ENCODE measurements around the gene KCNB1.

KCNB1 gene

DNA sequence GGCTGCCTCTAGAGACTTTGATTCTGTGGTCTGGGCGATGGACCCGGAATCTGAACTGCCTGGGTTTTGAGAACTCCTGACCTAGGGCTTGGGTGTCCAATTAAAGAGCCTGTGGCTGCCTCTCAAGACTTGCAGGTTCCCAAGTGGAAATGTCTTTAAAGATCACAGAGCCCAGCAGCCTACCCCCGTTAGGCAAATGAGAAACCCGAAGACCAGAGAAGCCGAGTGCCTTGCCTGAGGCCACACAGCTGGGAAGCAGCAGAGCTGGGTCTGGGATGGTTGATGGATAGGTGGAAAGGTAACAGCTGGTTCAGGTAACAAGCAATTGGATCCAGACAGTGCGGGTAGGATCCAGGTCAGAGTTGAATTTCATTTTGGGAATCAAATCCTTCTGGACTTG is 25.8 kb downstream of the KCNB1 start:
- Histone ChIP-seq H4K91ac (ENCODE audit: low read length) (no peak overlapping the region), H2AK5ac (ENCODE audit: low read length, severe bottlenecking) (no peak overlapping the region), H3K4me2 (ENCODE audit: low read length, poor library complexity, severe bottlenecking) (no peak overlapping the region), H3K9ac (ENCODE audit: low read length) (no peak overlapping the region), H3K18ac (ENCODE audit: low read depth in 1 of 2, low read length in 2 of 2) (no peak overlapping the region), H3K4me3 (ENCODE audit: insufficient read depth in 1 of 2, low read depth in 1 of 2, low read length in 2 of 2) (no peak overlapping the region), H3K4ac (ENCODE audit: low read depth in 1 of 2, low read length in 2 of 2) (no peak overlapping the region), H3K79me1 (replicated peaks; ENCODE audit: low read length, poor library complexity, severe bottlenecking) (no peaks in the 10 kb centered on the region), H3K9me3 (ENCODE audit: control insufficient read depth, low read length) (no peaks in the 10 kb centered on the region), H2AFZ (ENCODE audit: low read depth, low read length) (no peak overlapping the region), H2BK15ac (ENCODE audit: low read depth, poor library complexity, severe bottlenecking) (no peak overlapping the region), H3K27me3 (ENCODE audit: control insufficient read depth in 1 of 2, insufficient read depth in 1 of 2, low read length in 2 of 2) (peaks cover 54 to 79% of the 10 kb centered on the region in 2 experiments), H3K23ac (ENCODE audit: low read length in 2 of 2) (no peak overlapping the region), H2BK120ac (ENCODE audit: low read depth, low read length) (no peak overlapping the region), H4K8ac (ENCODE audit: low read length) (no peak overlapping the region), H3K4me1 (ENCODE audit: control insufficient read depth, insufficient read depth, low read depth, low read length) (no peaks in the 10 kb centered on the region), H3K36me3 (ENCODE audit: control insufficient read depth in 1 of 2, insufficient read depth in 2 of 2, low read depth in 1 of 2, low read length in 2 of 2) (no peaks in the 10 kb centered on the region), H2BK5ac (ENCODE audit: low read depth, low read length, poor library complexity, severe bottlenecking) (no peak overlapping the region), H2BK12ac (ENCODE audit: low read length in 2 of 2) (no peak overlapping the region), H3K27ac (ENCODE audit: low read length, poor library complexity, severe bottlenecking) (no peak overlapping the region), H3K14ac (ENCODE audit: low read length in 2 of 2) (no peak overlapping the region)
- 79% methylated on average over 6 of the region's 6 CpGs for WGBS
- DNase-seq, result no peak

DNA sequence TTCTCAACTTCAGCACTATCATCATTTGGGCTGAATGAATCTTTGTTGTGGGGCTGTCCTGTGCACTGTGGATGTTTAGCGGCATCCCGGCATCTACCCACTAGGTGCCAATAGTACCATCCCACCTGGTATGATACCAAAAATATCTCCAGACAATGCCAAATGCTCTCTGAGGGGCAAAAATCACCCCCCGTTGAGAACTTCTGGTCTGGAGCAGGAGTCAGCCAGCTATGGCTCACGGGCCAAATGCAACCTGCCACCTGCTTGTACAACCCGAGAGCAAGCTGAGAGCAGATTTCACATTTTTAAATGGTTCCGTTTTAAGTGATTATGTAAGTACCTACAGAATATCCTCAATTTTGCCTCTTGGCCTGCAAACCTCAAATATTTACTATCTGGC is 26.8 kb downstream of the KCNB1 start:
- no peak for DNase-seq
- peaks cover 54 to 74% of the 10 kb centered on the region in 2 experiments for H3K27me3 ChIP-seq (ENCODE audit: control insufficient read depth in 1 of 2, insufficient read depth in 1 of 2, low read length in 2 of 2)
- 89% methylated on average over 6 of the region's 6 CpGs for WGBS

DNA sequence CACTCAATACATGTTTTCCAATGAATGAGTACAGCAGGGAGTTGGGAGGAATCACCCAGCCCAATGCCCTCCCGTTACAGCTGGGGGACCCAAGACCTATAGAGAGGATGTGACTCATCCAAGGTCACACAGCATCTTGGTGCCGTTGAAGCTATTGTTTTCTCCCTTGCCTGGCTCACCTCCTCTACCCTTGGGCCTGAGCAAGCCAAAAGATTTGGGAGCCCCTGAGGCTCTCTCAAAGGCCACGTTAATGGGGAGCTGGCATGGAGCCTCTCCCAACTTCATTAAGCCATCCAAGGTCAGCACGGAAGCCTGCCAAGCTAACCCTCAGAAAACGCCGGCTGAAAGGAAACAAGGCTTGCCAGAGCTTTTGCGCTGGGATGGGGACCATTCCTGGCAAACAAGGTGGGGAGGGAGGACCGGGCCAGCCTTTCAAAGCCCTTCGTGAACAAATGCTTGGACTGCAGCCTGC is 30.4 kb downstream of the KCNB1 start:
- Histone ChIP-seq H3K4ac (ENCODE audit: low read depth in 1 of 2, low read length in 2 of 2) (no peak overlapping the region), H4K91ac (ENCODE audit: low read length) (no peak overlapping the region), H3K4me2 (ENCODE audit: low read length, poor library complexity, severe bottlenecking) (no peak overlapping the region), H2AK5ac (ENCODE audit: low read length, severe bottlenecking) (no peak overlapping the region), H3K9me3 (ENCODE audit: control insufficient read depth, low read length) (no peaks in the 10 kb centered on the region), H4K8ac (ENCODE audit: low read length) (no peak overlapping the region), H2BK12ac (ENCODE audit: low read length in 2 of 2) (no peak overlapping the region), H3K9ac (ENCODE audit: low read length) (no peak overlapping the region), H3K4me1 (ENCODE audit: control insufficient read depth, insufficient read depth, low read depth, low read length) (peaks cover 2% of the 10 kb centered on the region), H3K14ac (ENCODE audit: low read length in 2 of 2) (no peak overlapping the region), H3K36me3 (ENCODE audit: control insufficient read depth in 1 of 2, insufficient read depth in 2 of 2, low read depth in 1 of 2, low read length in 2 of 2) (no peaks in the 10 kb centered on the region), H2BK15ac (ENCODE audit: low read depth, poor library complexity, severe bottlenecking) (no peak overlapping the region), H3K4me3 (ENCODE audit: insufficient read depth in 1 of 2, low read depth in 1 of 2, low read length in 2 of 2) (no peak overlapping the region), H3K79me1 (replicated peaks; ENCODE audit: low read length, poor library complexity, severe bottlenecking) (no peaks in the 10 kb centered on the region), H3K23ac (ENCODE audit: low read length in 2 of 2) (no peak overlapping the region), H3K18ac (ENCODE audit: low read depth in 1 of 2, low read length in 2 of 2) (no peak overlapping the region), H2AFZ (ENCODE audit: low read depth, low read length) (no peak overlapping the region), H3K27me3 (ENCODE audit: control insufficient read depth in 1 of 2, insufficient read depth in 1 of 2, low read length in 2 of 2) (peaks cover 48% of the 10 kb centered on the region in 2 experiments), H3K27ac (ENCODE audit: low read length, poor library complexity, severe bottlenecking) (no peak overlapping the region), H2BK120ac (ENCODE audit: low read depth, low read length) (no peak overlapping the region), H2BK5ac (ENCODE audit: low read depth, low read length, poor library complexity, severe bottlenecking) (no peak overlapping the region)
- no peak for DNase-seq
- WGBS, result 75% methylated on average over 9 of the region's 9 CpGs

More for the DNA sequence above, 26.8 kb downstream of the KCNB1 start:
- H3K27ac ChIP-seq (ENCODE audit: low read length, poor library complexity, severe bottlenecking), result no peak overlapping the region
- H2AFZ ChIP-seq (ENCODE audit: low read depth, low read length), result no peak overlapping the region
- H3K4ac ChIP-seq (ENCODE audit: low read depth in 1 of 2, low read length in 2 of 2), result no peak overlapping the region
- no peak overlapping the region for H2BK5ac ChIP-seq (ENCODE audit: low read depth, low read length, poor library complexity, severe bottlenecking)
- no peaks in the 10 kb centered on the region for H3K36me3 ChIP-seq (ENCODE audit: control insufficient read depth in 1 of 2, insufficient read depth in 2 of 2, low read depth in 1 of 2, low read length in 2 of 2)
- no peaks in the 10 kb centered on the region for H3K9me3 ChIP-seq (ENCODE audit: control insufficient read depth, low read length)
- no peak overlapping the region for H2BK15ac ChIP-seq (ENCODE audit: low read depth, poor library complexity, severe bottlenecking)
- no peak overlapping the region for H2AK5ac ChIP-seq (ENCODE audit: low read length, severe bottlenecking)
- no peak overlapping the region for H3K4me2 ChIP-seq (ENCODE audit: low read length, poor library complexity, severe bottlenecking)
- H4K91ac ChIP-seq (ENCODE audit: low read length), result no peak overlapping the region
- H4K8ac ChIP-seq (ENCODE audit: low read length), result no peak overlapping the region
- H3K79me1 ChIP-seq (replicated peaks; ENCODE audit: low read length, poor library complexity, severe bottlenecking), result no peaks in the 10 kb centered on the region
- H2BK120ac ChIP-seq (ENCODE audit: low read depth, low read length), result no peak overlapping the region
- no peak overlapping the region for H3K4me3 ChIP-seq (ENCODE audit: insufficient read depth in 1 of 2, low read depth in 1 of 2, low read length in 2 of 2)
- no peak overlapping the region for H3K14ac ChIP-seq (ENCODE audit: low read length in 2 of 2)
- no peak overlapping the region for H3K18ac ChIP-seq (ENCODE audit: low read depth in 1 of 2, low read length in 2 of 2)
- H3K4me1 ChIP-seq (ENCODE audit: control insufficient read depth, insufficient read depth, low read depth, low read length), result no peaks in the 10 kb centered on the region
- no peak overlapping the region for H2BK12ac ChIP-seq (ENCODE audit: low read length in 2 of 2)
- no peak overlapping the region for H3K23ac ChIP-seq (ENCODE audit: low read length in 2 of 2)
- no peak overlapping the region for H3K9ac ChIP-seq (ENCODE audit: low read length)

DNA sequence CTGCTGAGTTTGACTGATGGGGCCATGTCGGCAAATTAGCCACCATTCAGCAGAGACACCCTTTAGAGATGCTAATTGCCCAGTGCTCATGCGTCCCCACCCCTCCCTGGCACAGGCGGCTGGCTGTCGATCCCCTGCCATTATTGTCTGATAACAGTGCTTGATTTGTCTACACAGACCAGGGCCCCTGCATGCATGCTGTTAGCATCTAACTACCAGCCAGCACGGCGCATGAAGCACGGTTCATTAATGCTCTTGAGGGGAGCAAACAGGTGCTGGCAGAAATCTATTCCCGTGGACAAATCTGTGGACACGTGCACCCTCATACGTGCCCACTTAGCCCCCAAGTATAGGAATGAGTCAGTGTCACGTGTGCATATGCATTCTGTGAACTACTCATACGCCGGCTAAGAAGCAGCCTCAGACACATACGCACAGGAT is 32.2 kb downstream of the KCNB1 start:
- Histone ChIP-seq H3K4ac (ENCODE audit: low read depth in 1 of 2, low read length in 2 of 2) (no peak overlapping the region), H3K27ac (ENCODE audit: low read length, poor library complexity, severe bottlenecking) (no peak overlapping the region)

More for the DNA sequence above, 32.2 kb downstream of the KCNB1 start:
- no peak overlapping the region for H3K18ac ChIP-seq (ENCODE audit: low read depth in 1 of 2, low read length in 2 of 2)
- H2BK15ac ChIP-seq (ENCODE audit: low read depth, poor library complexity, severe bottlenecking), result no peak overlapping the region
- no peak overlapping the region for H2AFZ ChIP-seq (ENCODE audit: low read depth, low read length)
- H3K36me3 ChIP-seq (ENCODE audit: control insufficient read depth in 1 of 2, insufficient read depth in 2 of 2, low read depth in 1 of 2, low read length in 2 of 2), result no peaks in the 10 kb centered on the region
- no peak overlapping the region for H4K91ac ChIP-seq (ENCODE audit: low read length)
- H2BK120ac ChIP-seq (ENCODE audit: low read depth, low read length), result no peak overlapping the region
- no peak overlapping the region for H2BK5ac ChIP-seq (ENCODE audit: low read depth, low read length, poor library complexity, severe bottlenecking)
- no peak overlapping the region for H3K4me2 ChIP-seq (ENCODE audit: low read length, poor library complexity, severe bottlenecking)
- H3K14ac ChIP-seq (ENCODE audit: low read length in 2 of 2), result no peak overlapping the region
- no peak overlapping the region for H3K4me3 ChIP-seq (ENCODE audit: insufficient read depth in 1 of 2, low read depth in 1 of 2, low read length in 2 of 2)
- H2BK12ac ChIP-seq (ENCODE audit: low read length in 2 of 2), result no peak overlapping the region
- WGBS, result 70% methylated on average over 14 of the region's 14 CpGs
- H3K79me1 ChIP-seq (replicated peaks; ENCODE audit: low read length, poor library complexity, severe bottlenecking), result no peaks in the 10 kb centered on the region
- H2AK5ac ChIP-seq (ENCODE audit: low read length, severe bottlenecking), result no peak overlapping the region
- H4K8ac ChIP-seq (ENCODE audit: low read length), result no peak overlapping the region
- DNase-seq, result no peak
- no peak overlapping the region for H3K9ac ChIP-seq (ENCODE audit: low read length)
- no peak overlapping the region for H3K23ac ChIP-seq (ENCODE audit: low read length in 2 of 2)
- H3K4me1 ChIP-seq (ENCODE audit: control insufficient read depth, insufficient read depth, low read depth, low read length), result peaks cover 2% of the 10 kb centered on the region
- no peaks in the 10 kb centered on the region for H3K9me3 ChIP-seq (ENCODE audit: control insufficient read depth, low read length)
- H3K27me3 ChIP-seq (ENCODE audit: control insufficient read depth in 1 of 2, insufficient read depth in 1 of 2, low read length in 2 of 2), result peaks cover 40 to 48% of the 10 kb centered on the region in 2 experiments
